Measurements from ENCODE around the gene R3HDM1. TPM values are rescaled to one million over a fixed set of nuclear protein-coding genes. Genes with fewer than 3 reads are reported as not detected.
A peak's percentile ranks its signal among the peaks of the same experiment; 100 is the strongest.
"Not testable (repeated sequence)": the region's sequence is repeated elsewhere in the genome, so short reads cannot be mapped to it uniquely, and the experiment has no call there.

R3HDM1 gene
- total RNA-seq = 17.8 TPM
- long read RNA-seq, partial matches to known transcripts = 7 of 10 reads
- long read RNA-seq, other reads (novel, unspliced or antisense) = 3 of 10 reads

GRCh38 chr2:135531231-135532197 lies at the start of gene R3HDM1:
Gene R3HDM1 (plus strand): TSS chr2:135531484. CDS start chr2:135604846, 73,362 bp downstream.
- TF ChIP-seq, protein P1, sequence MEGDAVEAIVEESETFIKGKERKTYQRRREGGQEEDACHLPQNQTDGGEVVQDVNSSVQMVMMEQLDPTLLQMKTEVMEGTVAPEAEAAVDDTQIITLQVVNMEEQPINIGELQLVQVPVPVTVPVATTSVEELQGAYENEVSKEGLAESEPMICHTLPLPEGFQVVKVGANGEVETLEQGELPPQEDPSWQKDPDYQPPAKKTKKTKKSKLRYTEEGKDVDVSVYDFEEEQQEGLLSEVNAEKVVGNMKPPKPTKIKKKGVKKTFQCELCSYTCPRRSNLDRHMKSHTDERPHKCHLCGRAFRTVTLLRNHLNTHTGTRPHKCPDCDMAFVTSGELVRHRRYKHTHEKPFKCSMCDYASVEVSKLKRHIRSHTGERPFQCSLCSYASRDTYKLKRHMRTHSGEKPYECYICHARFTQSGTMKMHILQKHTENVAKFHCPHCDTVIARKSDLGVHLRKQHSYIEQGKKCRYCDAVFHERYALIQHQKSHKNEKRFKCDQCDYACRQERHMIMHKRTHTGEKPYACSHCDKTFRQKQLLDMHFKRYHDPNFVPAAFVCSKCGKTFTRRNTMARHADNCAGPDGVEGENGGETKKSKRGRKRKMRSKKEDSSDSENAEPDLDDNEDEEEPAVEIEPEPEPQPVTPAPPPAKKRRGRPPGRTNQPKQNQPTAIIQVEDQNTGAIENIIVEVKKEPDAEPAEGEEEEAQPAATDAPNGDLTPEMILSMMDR (IDR thresholded peaks at IDR 0.05; ENCODE audit: borderline replicate concordance) = no peak
- Histone ChIP-seq H3K36me3 (no peaks in the 10 kb centered on the region), H3K4me3 (peak within 1 kb of the TSS; percentile 96), H3K9me3 (replicated peaks) (no peaks in the 10 kb centered on the region), H3K4me1 (peaks cover 34% of the 10 kb centered on the region), H3K27me3 (ENCODE audit: low read depth) (no peaks in the 10 kb centered on the region), H3K27ac (replicated peaks) (peak within 1 kb of the TSS; percentile 97)
- intact Hi-C loops (cut with micrococcal nuclease) = no loop called here
- DNase-seq = peak; percentile 96

GRCh38 chr2:135485441-135485840 lies 45.8 kb upstream of the R3HDM1 start:
- Histone ChIP-seq H3K36me3 (peaks cover 26% of the 10 kb centered on the region), H3K4me1 (no peaks in the 10 kb centered on the region), H3K27ac (replicated peaks) (no peak overlapping the region), H3K9me3 (replicated peaks) (peaks cover 13% of the 10 kb centered on the region), H3K4me3 (no peak overlapping the region), H3K27me3 (ENCODE audit: low read depth) (no peaks in the 10 kb centered on the region)
- TF ChIP-seq, protein P1 (IDR thresholded peaks at IDR 0.05; ENCODE audit: borderline replicate concordance) = no peak
- intact Hi-C loops (cut with micrococcal nuclease) = no loop called here
- DNase-seq = no peak

GRCh38 chr2:135490376-135490775 lies 40.9 kb upstream of the R3HDM1 start:
- intact Hi-C loops (cut with micrococcal nuclease) = no loop called here
- Histone ChIP-seq H3K36me3 (peaks cover 29% of the 10 kb centered on the region), H3K4me1 (no peaks in the 10 kb centered on the region), H3K27me3 (ENCODE audit: low read depth) (no peaks in the 10 kb centered on the region), H3K9me3 (replicated peaks) (peaks cover 13% of the 10 kb centered on the region), H3K27ac (replicated peaks) (no peak overlapping the region), H3K4me3 (no peak overlapping the region)
- no peak for DNase-seq
- TF ChIP-seq, protein P1 (IDR thresholded peaks at IDR 0.05; ENCODE audit: borderline replicate concordance) = no peak

DNA sequence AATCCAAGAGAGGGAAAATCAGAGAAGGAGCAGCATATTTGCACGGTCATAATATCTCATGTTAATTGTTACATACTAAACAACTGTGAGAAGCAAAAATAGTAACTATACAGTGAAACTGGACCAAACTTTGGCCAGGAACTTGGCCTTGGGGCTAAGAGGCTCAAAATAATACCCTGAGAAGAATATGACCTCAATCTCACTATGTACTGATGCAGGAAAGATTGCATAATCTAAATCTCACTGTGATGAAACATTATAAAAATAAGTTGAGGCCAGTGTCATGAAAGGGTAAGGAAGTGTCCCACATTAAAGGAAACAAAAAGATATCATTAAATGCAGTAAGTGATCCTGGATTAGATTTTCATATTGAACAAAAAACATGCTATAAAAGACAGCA lies 36.8 kb upstream of the R3HDM1 start:
- H3K4me3 ChIP-seq = no peak overlapping the region
- H3K36me3 ChIP-seq = peaks cover 25% of the 10 kb centered on the region
- no peaks in the 10 kb centered on the region for H3K4me1 ChIP-seq
- no peaks in the 10 kb centered on the region for H3K27me3 ChIP-seq (ENCODE audit: low read depth)
- H3K9me3 ChIP-seq (replicated peaks) = peaks cover 25% of the 10 kb centered on the region
- intact Hi-C loops (cut with micrococcal nuclease) = no loop called here
- DNase-seq = no peak
- TF ChIP-seq, protein P1 (IDR thresholded peaks at IDR 0.05; ENCODE audit: borderline replicate concordance) = no peak
- no peak overlapping the region for H3K27ac ChIP-seq (replicated peaks)

- TF ChIP-seq, protein P1 (IDR thresholded peaks at IDR 0.05; ENCODE audit: borderline replicate concordance) = no peak
Observed at GRCh38 chr2:135494917-135495316, 36.4 kb upstream of the R3HDM1 start.

DNA sequence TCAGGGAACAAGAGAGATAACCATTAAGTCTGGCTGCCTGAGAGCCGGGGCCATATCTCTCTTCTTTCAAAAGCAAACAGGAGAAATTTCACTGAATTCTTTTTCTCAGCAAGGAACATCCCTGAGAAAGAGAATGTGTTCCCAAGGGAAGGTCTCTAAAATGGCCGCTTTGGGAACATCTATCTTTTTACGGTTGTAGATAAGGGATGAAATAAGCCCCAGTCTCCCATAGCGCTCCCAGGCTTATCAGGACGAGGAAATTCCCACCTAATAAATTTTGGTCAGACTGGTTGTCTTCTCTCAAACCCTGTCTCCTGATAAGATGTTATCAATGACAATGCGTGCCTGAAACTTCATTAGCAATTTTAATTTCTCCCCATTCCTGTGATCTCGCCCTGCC lies 32.7 kb upstream of the R3HDM1 start:
- H3K27me3 ChIP-seq (ENCODE audit: low read depth); H3K4me1 ChIP-seq; H3K4me3 ChIP-seq; DNase-seq; intact Hi-C loops (cut with micrococcal nuclease); H3K27ac ChIP-seq (replicated peaks): not testable (repeated sequence)
- peaks cover 37% of the 10 kb centered on the region for H3K9me3 ChIP-seq (replicated peaks)
- peaks cover 28% of the 10 kb centered on the region for H3K36me3 ChIP-seq

More at GRCh38 chr2:135494917-135495316, 36.4 kb upstream of the R3HDM1 start:
- H3K9me3 ChIP-seq (replicated peaks) = peaks cover 29% of the 10 kb centered on the region
- no peaks in the 10 kb centered on the region for H3K4me1 ChIP-seq
- no peaks in the 10 kb centered on the region for H3K27me3 ChIP-seq (ENCODE audit: low read depth)
- DNase-seq = no peak
- H3K36me3 ChIP-seq = peaks cover 29% of the 10 kb centered on the region
- no peak overlapping the region for H3K4me3 ChIP-seq
- H3K27ac ChIP-seq (replicated peaks) = no peak overlapping the region
- intact Hi-C loops (cut with micrococcal nuclease) = no loop called here

Measured in left ventricle myocardium inferior (tissue), 1 donor.